ENCODE measurements around the gene ZNF697. TPM values are rescaled to one million over a fixed set of nuclear protein-coding genes. Genes with fewer than 3 reads are reported as not detected.

ZNF697 gene
- total RNA-seq, 6 experiments from 2014 or later: 7.5 to 8.5 (median 8.1) TPM

DNA sequence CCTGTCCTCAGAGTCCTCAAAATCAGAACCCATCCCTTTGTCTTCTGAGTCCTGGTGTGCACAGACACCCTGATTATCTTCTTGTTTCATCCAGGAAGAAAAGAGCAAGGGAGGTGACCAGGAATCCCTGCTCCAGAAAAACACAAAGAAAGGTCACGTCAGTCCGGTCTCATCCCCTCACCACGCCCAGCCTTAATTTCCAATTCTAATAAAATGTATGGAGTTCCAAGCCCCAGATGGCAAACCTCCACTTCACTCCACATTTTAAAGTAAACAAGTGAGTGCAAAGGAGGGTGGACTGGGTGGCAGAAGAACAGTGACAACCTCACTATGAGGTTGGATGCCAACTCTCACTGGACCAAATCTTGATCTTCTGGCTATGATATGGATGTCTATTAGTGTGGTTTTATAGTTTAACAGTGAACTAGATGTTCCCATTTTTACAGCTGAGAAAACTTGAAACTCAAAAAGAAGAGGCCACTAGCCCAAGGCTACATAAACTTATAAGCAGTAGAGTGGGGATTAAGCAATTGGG, 22.0 kb downstream of the ZNF697 start:
- Mint-ChIP-seq H3K4me3 (no peak overlapping the region), H3K36me3 (ENCODE audit: low read depth) (peaks cover 27% of the 10 kb centered on the region), H3K27me3 (ENCODE audit: insufficient read depth) (no peaks in the 10 kb centered on the region), H3K27ac (no peak overlapping the region), H3K4me1 (ENCODE audit: low read depth) (peaks cover 36% of the 10 kb centered on the region), H3K9me3 (no peaks in the 10 kb centered on the region)
- no peak for TF ChIP-seq CTCF (IDR thresholded peaks at IDR 0.05)
- no peak for DNase-seq

DNA sequence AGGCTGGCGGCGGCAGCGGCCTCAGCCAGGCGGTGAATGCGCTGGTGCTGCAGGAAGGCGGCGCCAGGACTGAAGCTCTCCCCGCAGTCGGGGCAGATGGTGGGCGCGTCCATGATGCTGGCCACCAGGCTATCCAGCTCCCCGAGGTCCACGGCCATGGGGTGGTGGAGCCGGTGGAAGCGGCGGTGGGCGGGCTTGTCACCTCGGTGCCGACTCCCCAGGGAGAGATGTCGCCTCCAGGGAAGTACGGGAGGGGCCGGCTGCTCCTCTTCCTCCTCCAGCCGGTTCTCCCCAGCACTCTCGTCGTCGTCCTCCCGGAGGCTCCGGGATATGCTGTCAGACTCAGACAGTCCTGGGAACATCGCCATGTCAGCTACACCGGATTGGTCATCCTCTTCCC, 24.4 kb downstream of the ZNF697 start:
- Mint-ChIP-seq H3K9me3 (no peaks in the 10 kb centered on the region), H3K27ac (no peak overlapping the region), H3K27me3 (ENCODE audit: insufficient read depth) (no peaks in the 10 kb centered on the region), H3K36me3 (ENCODE audit: low read depth) (peaks cover 20% of the 10 kb centered on the region), H3K4me1 (ENCODE audit: low read depth) (peaks cover 24% of the 10 kb centered on the region), H3K4me3 (no peak overlapping the region)
- DNase-seq: no peak
- no peak for TF ChIP-seq CTCF (IDR thresholded peaks at IDR 0.05)

DNA sequence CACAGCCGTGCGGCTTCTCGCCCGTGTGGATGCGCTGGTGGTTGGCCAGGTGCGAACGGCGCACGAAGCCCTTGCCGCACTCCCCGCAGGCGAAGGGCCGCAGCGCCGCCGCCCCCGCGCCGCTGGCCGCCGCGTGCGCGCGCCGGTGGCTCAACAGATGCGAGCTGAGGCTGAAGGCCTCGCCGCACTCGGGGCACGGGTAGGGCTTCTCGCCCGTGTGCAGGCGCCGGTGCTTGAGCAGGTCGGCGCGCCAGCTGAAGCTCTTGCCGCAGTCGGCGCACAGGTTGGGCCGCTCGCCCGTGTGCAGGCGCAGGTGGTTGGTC, 24.9 kb downstream of the ZNF697 start:
- Mint-ChIP-seq H3K36me3 (ENCODE audit: low read depth) (peaks cover 25% of the 10 kb centered on the region), H3K9me3 (no peaks in the 10 kb centered on the region), H3K27me3 (ENCODE audit: insufficient read depth) (no peaks in the 10 kb centered on the region), H3K4me3 (no peak overlapping the region), H3K27ac (no peak overlapping the region), H3K4me1 (ENCODE audit: low read depth) (peaks cover 26% of the 10 kb centered on the region)
- TF ChIP-seq CTCF (IDR thresholded peaks at IDR 0.05): no peak
- DNase-seq: no peak

DNA sequence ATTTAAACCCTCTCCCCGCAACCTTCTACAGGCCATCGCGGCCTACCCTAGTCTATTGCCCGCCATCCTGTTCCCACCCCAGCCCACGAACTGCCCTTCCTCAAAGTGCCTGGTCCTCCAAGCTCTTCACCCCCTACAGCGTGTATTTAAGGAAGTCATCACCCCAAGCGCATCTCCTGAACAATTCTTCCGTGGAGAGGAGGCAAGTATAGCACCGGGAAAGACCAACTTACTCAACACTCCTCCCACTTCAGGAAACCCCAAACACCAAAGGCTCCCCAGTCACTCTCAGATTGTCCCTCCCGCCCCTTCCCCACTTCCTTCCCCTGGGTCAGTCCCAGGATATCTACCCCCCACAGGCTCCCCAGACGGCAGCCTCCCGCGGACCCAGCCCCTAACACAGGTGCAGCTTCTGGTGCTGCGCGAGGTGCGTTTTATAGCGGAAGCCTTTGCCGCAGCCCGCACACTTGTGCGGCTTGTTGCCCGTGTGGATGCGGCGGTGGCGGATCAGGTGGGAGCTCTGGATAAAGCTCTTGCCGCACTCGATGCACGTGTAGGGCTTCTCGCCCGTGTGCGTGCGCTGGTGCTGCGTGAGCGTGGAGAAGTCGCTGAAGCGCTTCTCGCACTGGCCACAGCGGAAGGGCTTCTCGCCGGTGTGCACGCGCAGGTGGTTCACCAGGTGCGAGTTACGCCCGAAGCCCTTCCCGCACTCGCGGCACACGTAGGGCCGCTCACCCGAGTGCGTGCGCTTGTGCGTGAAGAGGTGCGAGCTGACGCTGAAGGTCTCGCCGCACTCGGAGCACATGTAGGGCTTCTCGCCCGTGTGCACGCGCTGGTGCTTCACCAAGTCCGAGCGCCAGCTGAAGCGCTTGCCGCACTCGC, 25.5 kb downstream of the ZNF697 start:
- H3K4me3 Mint-ChIP-seq: no peak overlapping the region
- H3K27me3 Mint-ChIP-seq (ENCODE audit: insufficient read depth): no peaks in the 10 kb centered on the region
- H3K4me1 Mint-ChIP-seq (ENCODE audit: low read depth): peaks cover 28% of the 10 kb centered on the region
- no peaks in the 10 kb centered on the region for H3K9me3 Mint-ChIP-seq
- no peak for TF ChIP-seq CTCF (IDR thresholded peaks at IDR 0.05)
- peaks cover 26% of the 10 kb centered on the region for H3K36me3 Mint-ChIP-seq (ENCODE audit: low read depth)
- no peak overlapping the region for H3K27ac Mint-ChIP-seq
- no peak for DNase-seq

GRCh38 chr1:119621705-119622104, 26.4 kb downstream of the ZNF697 start:
- TF ChIP-seq CTCF (IDR thresholded peaks at IDR 0.05): no peak
- H3K27ac Mint-ChIP-seq: no peak overlapping the region
- H3K9me3 Mint-ChIP-seq: no peaks in the 10 kb centered on the region

More at GRCh38 chr1:119621705-119622104, 26.4 kb downstream of the ZNF697 start:
- DNase-seq: no peak
- Mint-ChIP-seq H3K27me3 (ENCODE audit: insufficient read depth) (no peaks in the 10 kb centered on the region), H3K4me1 (ENCODE audit: low read depth) (peaks cover 20% of the 10 kb centered on the region), H3K4me3 (no peak overlapping the region), H3K36me3 (ENCODE audit: low read depth) (peaks cover 26% of the 10 kb centered on the region)

Measured in HFFc6 (cell line).